ENCODE measurements around the gene NPIPB4.
"Not testable (repeated sequence)": the region's sequence is repeated elsewhere in the genome, so short reads cannot be mapped to it uniquely, and the experiment has no call there.

- not testable (repeated sequence) for TF ChIP-seq CTCF (IDR thresholded peaks at IDR 0.05; ENCODE audit: low read depth, low read length)
- peak; percentile 81 for TF ChIP-seq POLR2A (IDR thresholded peaks at IDR 0.05; ENCODE audit: extremely low read depth, insufficient read length)
- TF ChIP-seq MAX (IDR thresholded peaks at IDR 0.05; ENCODE audit: low read depth, low read length): peak; percentile 55; the same call in 1 of the 2 replicates
These were observed 37.3 kb downstream of the NPIPB4 start for GRCh38 chr16:21820028-21820907.

All from NB4 (cell line).